H54 (cell line): ENCODE measurements around the gene BROX.
"Not testable (repeated sequence)": the region's sequence is repeated elsewhere in the genome, so short reads cannot be mapped to it uniquely, and the experiment has no call there.

Source experiments
- DNase-seq: peaks from one replicate; pipeline ENCODE4 v3.0.0; 2011; ENCODE audit warnings: low spot score, mixed read lengths; ENCODE audit not compliant: insufficient read length
- FAIRE-seq: peaks from 3 replicates; lab custom pipeline; 2011; peaks lifted over from hg19 to GRCh38; lab: Jason Lieb, UNC
- POLR2A ChIP-seq: IDR thresholded peaks from 2 replicates; pipeline ENCODE4 v1.6.1; 2011; ENCODE audit warnings: low read depth, mild to moderate bottlenecking, low read length

The BROX gene

DNA sequence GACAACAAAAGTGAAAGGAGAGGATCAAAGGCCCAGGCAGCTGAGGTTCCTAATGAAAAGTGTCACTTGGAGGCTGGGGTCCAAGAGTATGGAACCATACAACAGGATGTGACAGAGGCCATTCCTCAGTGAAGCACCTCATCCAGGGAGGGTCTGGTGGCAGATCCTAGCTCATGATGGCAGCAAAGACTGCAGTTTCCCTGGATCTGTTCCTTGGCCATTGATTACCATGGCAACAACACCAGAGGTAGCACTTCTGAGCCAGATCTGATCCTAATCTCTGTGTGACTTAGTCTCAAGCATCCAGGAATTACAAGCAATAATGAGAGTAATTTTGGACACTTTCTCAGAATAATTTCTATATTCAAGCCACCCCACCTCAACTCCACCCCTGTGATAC is 37.6 kb downstream of the BROX start:
- no peak for TF ChIP-seq POLR2A
- FAIRE-seq (no peak), DNase-seq (no peak)

DNA sequence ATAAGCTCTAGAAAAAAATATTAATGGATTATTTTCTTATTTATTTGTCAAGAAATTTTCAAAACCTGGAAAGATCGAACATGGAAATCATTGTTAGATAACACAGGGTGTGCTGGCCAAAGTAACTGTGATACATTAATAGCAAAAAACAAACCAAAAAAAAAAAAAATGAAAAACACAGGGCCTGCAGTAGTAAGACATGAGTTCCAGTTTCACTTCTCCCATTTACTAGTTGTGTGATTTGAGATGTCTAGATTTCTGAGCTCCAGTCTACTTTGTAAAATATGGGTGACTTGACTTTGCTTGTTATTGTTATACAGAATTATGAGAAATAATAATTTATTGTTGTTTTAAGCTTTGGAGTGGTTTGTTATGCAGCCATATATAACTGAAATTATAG is 38.3 kb downstream of the BROX start:
- DNase-seq (no peak), FAIRE-seq (no peak)
- TF ChIP-seq POLR2A = no peak

DNA sequence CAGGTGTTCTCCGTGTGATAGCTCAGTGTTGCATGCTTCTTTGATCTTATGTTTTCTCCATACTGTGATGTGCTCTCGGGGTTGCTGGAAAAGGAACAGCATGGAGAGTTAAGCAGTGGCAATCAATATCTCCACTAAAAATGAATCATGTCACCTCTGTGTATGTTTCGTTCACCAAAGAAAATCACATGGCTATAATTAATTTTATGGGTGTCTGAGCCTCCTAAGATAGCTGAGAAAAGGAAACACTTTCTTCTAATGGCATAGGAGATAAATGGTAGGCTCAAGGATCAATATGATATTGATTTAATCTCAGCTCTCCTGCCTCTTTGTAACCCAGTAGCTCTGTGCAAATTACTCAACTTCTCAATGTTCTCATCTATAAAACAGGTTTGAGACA is 38.9 kb downstream of the BROX start:
- FAIRE-seq = no peak

DNA sequence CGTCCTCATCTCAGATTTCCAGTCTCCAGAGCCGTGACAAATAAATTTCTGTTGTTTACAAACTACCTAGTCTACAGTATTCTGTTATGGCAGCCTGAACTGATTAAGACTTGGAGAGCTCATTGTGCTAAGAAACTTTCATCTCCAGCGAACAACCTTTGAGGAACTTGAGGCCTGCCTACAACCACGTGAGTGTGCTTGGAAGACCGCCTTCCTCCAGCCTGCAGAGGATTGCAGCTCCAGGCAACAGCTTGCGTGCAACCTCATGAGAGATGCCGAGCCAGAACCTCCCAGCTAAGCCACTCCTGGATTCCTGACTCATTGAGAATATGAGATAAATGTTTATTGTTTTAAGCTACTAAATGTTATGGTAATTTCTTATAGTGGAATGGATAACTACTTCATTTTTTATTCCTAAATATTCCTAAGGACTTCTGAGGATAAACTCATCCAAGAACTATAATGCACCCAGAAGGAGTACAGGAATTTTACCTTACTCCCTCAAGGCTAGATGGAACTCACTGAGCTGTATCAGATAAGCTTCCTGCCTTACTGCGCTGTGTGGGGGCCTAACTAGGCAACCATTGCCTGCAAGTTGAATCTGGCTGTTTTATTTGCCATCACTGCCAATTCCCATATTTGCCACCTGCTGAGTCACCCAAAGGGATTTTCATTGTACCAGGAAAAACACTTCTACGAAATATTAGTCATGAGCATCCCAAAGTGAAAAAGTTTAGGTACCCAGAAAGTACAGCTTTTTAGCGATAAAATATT is 42.2 kb downstream of the BROX start:
- no peak for FAIRE-seq
- TF ChIP-seq POLR2A = no peak

More for the DNA sequence above, 38.9 kb downstream of the BROX start:
- no peak for DNase-seq
- no peak for TF ChIP-seq POLR2A

DNA sequence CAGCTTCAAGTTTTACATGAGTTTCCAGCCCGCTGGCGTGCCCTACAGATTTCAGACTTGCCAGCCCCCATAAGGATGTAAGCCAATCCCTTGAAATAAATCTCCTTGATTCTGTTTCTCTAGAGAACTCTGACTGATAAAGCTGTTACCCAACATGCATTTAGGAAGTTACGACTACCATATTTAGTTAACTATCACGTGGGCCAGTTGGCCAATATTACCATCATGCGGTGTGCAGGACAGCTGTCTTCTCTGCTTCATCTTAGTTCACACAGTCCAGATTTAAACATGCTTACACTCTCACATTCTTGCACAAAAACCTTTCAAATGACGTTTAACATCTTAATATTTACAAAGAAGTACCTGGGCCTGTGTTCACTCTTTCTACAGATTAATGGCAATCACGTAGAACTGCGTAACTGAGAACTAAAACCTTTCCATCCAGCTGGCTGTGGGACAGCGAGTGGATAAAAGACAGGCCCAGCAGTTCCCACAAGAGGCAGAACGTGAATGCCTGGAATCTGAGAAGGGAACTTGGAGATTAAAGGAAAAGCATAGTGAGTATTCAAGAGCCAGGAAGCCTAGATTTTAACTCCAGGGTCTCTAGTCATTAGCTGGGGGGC is 45.4 kb downstream of the BROX start:
- no peak for FAIRE-seq
- no peak for DNase-seq
- TF ChIP-seq POLR2A = no peak

More for the DNA sequence above, 42.2 kb downstream of the BROX start:
- no peak for DNase-seq

DNA sequence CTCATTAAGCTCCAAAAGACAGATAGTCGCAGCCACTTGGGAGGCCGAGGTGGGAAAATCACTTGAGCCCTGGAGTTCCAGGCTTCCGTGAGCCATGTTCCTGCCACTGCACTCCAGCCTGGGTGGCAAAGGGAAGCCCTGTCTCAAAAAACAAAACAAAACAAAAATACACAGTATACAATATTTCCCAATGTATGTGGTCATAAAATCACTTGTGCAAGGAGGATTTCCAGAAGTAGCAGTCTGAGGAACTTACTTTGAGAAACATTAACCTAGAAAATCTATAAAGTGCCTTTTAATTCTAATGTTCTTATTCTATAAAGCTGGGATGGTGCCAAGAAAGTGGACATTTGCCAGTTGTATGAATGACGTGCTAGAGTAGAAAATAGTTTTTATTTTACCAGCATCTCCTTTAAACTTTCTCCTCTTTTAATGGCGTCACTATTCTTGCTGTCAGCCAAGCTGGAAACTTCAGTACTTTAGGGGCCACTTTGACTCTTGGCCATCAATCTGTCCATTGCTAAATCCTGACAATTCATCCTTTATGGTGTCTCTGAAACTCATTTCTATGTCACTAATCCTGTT is 47.2 kb downstream of the BROX start:
- no peak for DNase-seq
- TF ChIP-seq POLR2A = no peak
- no peak for FAIRE-seq

DNA sequence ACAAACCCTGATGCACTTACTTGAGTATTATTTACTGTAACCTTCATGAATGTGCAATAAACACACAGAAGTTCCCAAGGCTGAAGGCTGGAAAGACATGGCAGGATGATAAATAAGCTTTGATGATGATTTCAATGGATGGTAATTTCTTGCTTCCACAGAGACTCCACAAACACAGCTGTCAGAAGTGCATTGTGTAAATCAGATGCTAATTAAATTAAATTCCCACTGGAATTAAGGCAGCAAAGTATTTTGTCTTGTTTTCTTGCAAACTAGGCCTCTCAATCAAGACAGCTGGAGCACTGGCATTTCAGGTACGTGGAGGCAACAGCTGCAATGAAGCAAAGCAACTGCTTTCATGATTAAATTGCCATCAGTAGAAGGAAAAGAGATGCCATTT is 48.7 kb downstream of the BROX start:
- TF ChIP-seq POLR2A = no peak
- no peak for DNase-seq
- no peak for FAIRE-seq

DNA sequence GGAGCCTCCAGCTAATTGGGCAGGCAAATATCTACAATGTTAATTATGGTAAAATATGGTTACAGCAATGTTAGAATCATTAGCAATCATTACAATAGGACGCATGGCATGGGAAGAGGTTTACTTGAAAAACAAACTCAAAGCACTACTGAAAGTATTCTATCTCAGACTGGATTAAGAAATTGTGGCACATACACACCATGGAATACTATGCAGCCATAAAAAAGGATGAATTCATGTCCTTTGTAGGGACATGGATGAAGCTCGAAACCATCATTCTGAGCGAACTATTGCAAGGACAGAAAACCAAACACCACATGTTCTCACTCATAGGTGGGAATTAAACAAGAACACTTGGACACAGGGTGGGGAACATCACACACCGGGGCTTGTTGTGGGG is 49.8 kb downstream of the BROX start:
- FAIRE-seq, DNase-seq: not testable (repeated sequence)

DNA sequence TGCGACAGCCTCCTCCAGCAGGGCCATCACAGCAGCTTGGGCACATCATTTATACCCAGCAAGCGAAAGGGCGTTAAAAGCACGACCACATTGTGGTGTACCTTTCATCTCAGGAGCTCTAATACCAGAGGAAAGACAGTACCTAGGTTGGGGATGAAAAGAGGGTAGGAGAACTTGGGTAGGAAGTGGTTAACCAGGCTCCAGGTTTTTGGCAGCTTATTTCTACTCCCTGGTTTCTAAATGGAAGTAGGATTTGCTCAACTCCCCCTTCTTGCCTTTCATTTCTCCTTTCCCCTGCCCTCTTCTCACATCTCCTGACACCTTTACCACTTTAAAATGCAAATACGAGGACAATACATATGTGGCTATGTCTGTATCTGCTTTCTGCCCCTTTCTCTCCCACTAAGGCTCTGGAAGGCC is 54.8 kb downstream of the BROX start:
- DNase-seq = no peak
- no peak for FAIRE-seq
- no peak for TF ChIP-seq POLR2A

DNA sequence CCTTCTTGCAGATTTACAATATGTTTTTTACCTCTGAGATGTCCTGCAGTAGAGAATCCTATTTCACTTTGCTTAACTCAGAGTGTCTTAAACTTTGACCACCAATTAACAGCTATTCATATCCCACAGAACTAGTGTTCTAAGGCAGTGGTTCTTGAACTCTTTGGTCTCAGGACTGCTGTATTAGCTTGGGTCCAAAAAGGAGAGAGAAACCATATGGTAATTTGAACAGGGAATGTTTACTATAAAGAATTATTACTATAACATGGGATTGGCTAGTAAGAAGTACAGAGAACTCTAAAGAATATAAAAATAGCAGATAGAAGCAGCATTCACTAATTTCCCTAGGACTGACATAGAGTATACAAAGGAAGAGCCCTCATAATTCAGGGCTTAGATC is 56.2 kb downstream of the BROX start:
- DNase-seq (no peak), FAIRE-seq (no peak)
- TF ChIP-seq POLR2A = no peak

DNA sequence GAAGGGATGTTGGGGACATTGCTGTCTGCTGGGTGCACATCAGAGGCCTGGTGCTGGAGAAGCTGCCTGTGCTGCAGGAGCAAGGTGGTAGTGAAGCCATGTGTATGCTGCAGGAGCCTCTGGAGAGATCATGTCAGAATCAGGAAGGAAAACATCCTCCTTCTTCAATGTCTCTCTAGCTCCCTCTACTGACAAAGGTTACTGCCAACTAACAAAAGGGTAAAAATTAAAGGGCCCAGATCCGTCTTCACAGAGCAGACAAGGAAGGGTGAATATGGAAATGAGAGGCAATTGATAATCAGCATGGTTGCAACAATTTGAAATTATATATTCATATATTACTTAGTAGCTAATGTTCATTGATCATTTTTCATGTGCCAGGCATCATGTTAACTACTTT is 56.8 kb downstream of the BROX start:
- FAIRE-seq = no peak
- DNase-seq = no peak
- TF ChIP-seq POLR2A = no peak

DNA sequence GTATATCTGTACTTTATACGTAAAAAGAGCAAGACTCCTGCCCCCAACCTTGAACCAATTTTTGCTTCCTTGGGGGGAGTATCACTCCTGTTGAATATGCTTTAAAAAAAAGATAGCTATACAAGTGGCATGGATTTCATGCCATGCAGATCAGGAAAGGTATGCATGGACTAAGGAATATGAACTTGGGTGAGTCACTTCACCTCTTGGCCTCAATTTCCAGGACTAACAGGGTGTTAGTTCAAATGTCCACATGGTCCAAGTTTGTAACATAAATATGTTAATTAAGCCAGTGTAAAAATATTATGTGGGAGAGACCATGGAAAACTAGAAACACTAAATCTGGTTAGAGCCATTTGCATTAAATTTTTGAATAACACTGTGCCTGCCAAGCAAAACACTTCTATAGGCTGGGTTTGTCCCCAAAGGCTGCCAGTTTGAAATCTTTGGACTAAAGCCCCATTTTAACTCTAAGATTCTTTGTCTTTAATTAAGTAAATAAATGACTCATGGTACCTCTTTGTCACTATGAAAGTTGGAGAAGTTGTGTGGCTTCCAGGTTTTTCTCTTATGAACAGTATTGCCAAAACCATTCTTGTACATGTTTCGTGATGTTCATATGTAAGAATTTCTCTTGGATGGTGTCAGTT is 57.7 kb downstream of the BROX start:
- no peak for TF ChIP-seq POLR2A
- FAIRE-seq = no peak
- DNase-seq = no peak

DNA sequence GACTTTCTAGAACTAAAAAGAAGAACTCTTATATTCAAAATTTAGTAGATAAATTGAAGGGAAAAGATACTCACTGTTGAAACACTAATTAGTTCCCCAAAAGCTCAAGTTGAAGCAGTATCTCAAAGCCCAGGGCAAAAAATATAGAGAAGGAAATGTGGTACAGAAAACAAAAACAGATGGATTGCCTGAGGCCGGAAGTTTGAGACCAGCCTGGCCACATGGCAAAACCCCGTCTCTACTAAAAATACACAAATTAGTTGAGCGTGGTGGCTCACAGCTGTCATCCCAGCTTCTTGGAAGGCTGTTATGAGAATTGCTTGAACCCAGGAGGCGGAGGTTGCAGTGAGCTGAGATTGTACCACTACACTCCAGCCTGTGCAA is 60.6 kb downstream of the BROX start:
- FAIRE-seq = no peak
- no peak for DNase-seq
- no peak for TF ChIP-seq POLR2A

DNA sequence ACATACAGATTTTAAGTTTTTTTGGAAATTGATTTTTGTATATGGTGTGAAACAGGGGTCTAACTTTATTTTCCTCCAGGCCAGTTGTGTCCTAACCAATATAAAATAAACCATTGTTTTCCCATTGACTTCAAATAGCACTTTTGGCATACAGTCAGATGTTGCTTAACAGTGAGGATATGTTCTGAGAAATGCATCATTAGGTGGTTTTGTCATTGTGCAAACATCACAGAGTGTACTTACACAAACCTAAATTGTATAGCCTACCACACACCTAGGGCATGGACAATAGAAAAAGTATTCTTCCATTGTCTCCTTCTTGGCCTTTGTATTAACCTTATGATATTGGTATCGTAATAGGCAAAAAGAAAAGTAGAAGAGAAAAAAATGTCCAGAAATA is 65.1 kb downstream of the BROX start:
- no peak for TF ChIP-seq POLR2A
- FAIRE-seq = no peak
- DNase-seq = no peak

DNA sequence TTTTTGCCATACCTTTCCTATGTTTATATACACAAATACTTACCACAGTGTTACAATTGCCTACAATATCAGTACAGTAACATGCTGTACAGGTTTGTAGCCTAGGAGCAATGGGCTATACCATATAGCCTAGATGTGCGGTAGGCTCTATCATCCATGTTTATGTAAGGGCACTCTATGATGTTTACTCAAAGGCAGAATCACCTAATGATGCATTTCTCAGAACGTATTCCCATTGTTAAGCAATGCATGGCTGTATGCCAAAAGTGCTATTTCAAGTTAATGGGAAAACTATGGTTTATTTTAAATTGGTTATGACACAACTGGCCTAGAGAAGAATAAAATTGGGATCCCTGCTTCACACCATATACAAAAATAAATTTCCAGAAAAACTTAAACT is 65.6 kb downstream of the BROX start:
- FAIRE-seq (no peak), DNase-seq (no peak)
- no peak for TF ChIP-seq POLR2A
